ENCODE data around the gene VPS37C. TPM values are rescaled to one million over a fixed set of nuclear protein-coding genes. Genes with fewer than 3 reads are reported as not detected.

VPS37C gene
- total and polyA plus RNA-seq, 4 donors, result 14.8 to 35.8 (median 22.3) TPM

DNA sequence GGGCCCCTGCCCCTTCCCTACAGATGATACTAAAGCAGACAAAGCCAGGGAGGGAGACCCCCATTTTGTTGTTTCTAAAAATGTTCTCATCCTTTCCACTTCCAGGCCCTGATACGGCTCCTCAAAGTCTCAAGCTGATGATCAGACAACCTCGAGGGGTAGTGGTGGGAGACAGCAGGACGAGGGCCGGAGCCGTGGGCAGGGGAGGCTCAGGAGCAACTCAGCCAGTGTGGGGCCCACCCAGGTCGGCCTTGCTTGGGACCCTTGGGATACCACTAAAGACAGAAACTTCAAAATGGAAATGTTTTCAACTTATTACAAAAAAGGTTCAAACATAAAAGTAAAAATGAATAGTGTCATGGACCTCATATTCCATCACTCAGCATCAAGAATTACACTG lies 15.2 kb upstream of the VPS37C start:
- Histone ChIP-seq H3K27ac (ENCODE audit: low read depth in 1 of 2, low read length in 1 of 2) (no peak overlapping the region), H3K9me3 (ENCODE audit: control insufficient read depth in 4 of 4, insufficient read depth in 3 of 4, low read length in 3 of 4) (peaks cover 0 to 2% (median 0%) of the 10 kb centered on the region in 4 donors), H3K4me3 (no peak overlapping the region), H3K27me3 (ENCODE audit: control insufficient read depth in 3 of 3, insufficient read depth in 3 of 3, low read length in 2 of 3) (no peaks in the 10 kb centered on the region), H3K4me1 (ENCODE audit: control insufficient read depth in 5 of 5, insufficient read depth in 5 of 5, low read length in 5 of 5) (no peaks in the 10 kb centered on the region), H3K36me3 (ENCODE audit: control insufficient read depth in 4 of 4, insufficient read depth in 4 of 4, low read length in 4 of 4) (no peaks in the 10 kb centered on the region), H3K9ac (ENCODE audit: insufficient read depth in 1 of 2, low read length in 2 of 2) (no peak overlapping the region)
- no peak for TF ChIP-seq CTCF (IDR thresholded peaks at IDR 0.05; ENCODE audit: control extremely low read depth, extremely low read depth)
- DNase-seq (no peak), ATAC-seq (ENCODE audit: insufficient read depth, low FRiP score) (no peak)
- WGBS, 2 donors, result 67 to 89% methylated on average over 6 of the region's 6 CpGs

- no peak overlapping the region for H3K9ac ChIP-seq (ENCODE audit: insufficient read depth in 1 of 2, low read length in 2 of 2)
- H3K27ac ChIP-seq (ENCODE audit: low read depth in 1 of 2, low read length in 1 of 2), result no peak overlapping the region
- no peak for DNase-seq
- H3K36me3 ChIP-seq (ENCODE audit: control insufficient read depth in 4 of 4, insufficient read depth in 4 of 4, low read length in 4 of 4), result no peaks in the 10 kb centered on the region
- no peaks in the 10 kb centered on the region for H3K27me3 ChIP-seq (ENCODE audit: control insufficient read depth in 3 of 3, insufficient read depth in 3 of 3, low read length in 2 of 3)
- no peak for TF ChIP-seq CTCF (IDR thresholded peaks at IDR 0.05; ENCODE audit: control extremely low read depth, extremely low read depth)
- ATAC-seq (ENCODE audit: insufficient read depth, low FRiP score), result no peak
- WGBS, 2 donors, result 55 to 75% methylated on average over 6 of the region's 6 CpGs
- H3K9me3 ChIP-seq (ENCODE audit: control insufficient read depth in 4 of 4, insufficient read depth in 3 of 4, low read length in 3 of 4), result peaks cover 0 to 2% (median 0%) of the 10 kb centered on the region in 4 donors
- H3K4me3 ChIP-seq, result no peak overlapping the region
- H3K4me1 ChIP-seq (ENCODE audit: control insufficient read depth in 5 of 5, insufficient read depth in 5 of 5, low read length in 5 of 5), result no peaks in the 10 kb centered on the region
Observed at GRCh38 chr11:61174949-61175348, 13.7 kb upstream of the VPS37C start.

GRCh38 chr11:61174273-61174672 lies 13.0 kb upstream of the VPS37C start:
- H3K36me3 ChIP-seq (ENCODE audit: control insufficient read depth in 4 of 4, insufficient read depth in 4 of 4, low read length in 4 of 4), result no peaks in the 10 kb centered on the region
- no peaks in the 10 kb centered on the region for H3K4me1 ChIP-seq (ENCODE audit: control insufficient read depth in 5 of 5, insufficient read depth in 5 of 5, low read length in 5 of 5)
- H3K9ac ChIP-seq (ENCODE audit: insufficient read depth in 1 of 2, low read length in 2 of 2), result no peak overlapping the region
- no peaks in the 10 kb centered on the region for H3K27me3 ChIP-seq (ENCODE audit: control insufficient read depth in 3 of 3, insufficient read depth in 3 of 3, low read length in 2 of 3)
- TF ChIP-seq CTCF (IDR thresholded peaks at IDR 0.05; ENCODE audit: control extremely low read depth, extremely low read depth), result no peak
- 74 to 83% methylated on average over 6 of the region's 6 CpGs for WGBS, 2 donors
- no peak overlapping the region for H3K27ac ChIP-seq (ENCODE audit: low read depth in 1 of 2, low read length in 1 of 2)
- no peak overlapping the region for H3K4me3 ChIP-seq
- no peak for DNase-seq
- no peak for ATAC-seq (ENCODE audit: insufficient read depth, low FRiP score)
- H3K9me3 ChIP-seq (ENCODE audit: control insufficient read depth in 4 of 4, insufficient read depth in 3 of 4, low read length in 3 of 4), result peaks cover 0 to 2% (median 0%) of the 10 kb centered on the region in 4 donors

DNA sequence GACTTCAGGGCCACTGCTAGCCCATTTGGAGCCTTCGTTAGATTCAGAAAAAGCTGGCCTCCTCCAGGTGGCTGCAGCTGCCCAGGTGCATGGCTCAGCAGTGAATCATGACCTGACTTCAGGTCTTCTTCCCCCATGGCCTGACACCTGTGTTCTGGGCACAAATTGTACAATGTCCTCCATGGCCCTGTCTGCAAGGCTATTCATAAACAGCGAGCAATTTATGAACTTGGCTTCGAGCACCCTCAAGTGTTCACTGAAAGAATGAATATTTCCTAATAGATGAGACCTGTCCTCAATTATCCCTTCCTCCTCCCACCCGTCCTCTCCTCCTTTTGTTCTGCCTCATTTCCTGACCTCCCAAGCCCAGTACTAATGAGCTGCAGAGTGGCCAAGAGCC lies 12.2 kb upstream of the VPS37C start:
- DNase-seq (no peak), ATAC-seq (ENCODE audit: insufficient read depth, low FRiP score) (no peak)
- no peak overlapping the region for H3K27ac ChIP-seq (ENCODE audit: low read depth in 1 of 2, low read length in 1 of 2)
- 78 to 80% methylated on average over 4 of the region's 4 CpGs for WGBS, 2 donors
- no peak overlapping the region for H3K9ac ChIP-seq (ENCODE audit: insufficient read depth in 1 of 2, low read length in 2 of 2)
- H3K27me3 ChIP-seq (ENCODE audit: control insufficient read depth in 3 of 3, insufficient read depth in 3 of 3, low read length in 2 of 3), result no peaks in the 10 kb centered on the region
- no peak overlapping the region for H3K4me3 ChIP-seq
- no peaks in the 10 kb centered on the region for H3K4me1 ChIP-seq (ENCODE audit: control insufficient read depth in 5 of 5, insufficient read depth in 5 of 5, low read length in 5 of 5)
- peaks cover 0 to 2% (median 0%) of the 10 kb centered on the region in 4 donors for H3K9me3 ChIP-seq (ENCODE audit: control insufficient read depth in 4 of 4, insufficient read depth in 3 of 4, low read length in 3 of 4)
- H3K36me3 ChIP-seq (ENCODE audit: control insufficient read depth in 4 of 4, insufficient read depth in 4 of 4, low read length in 4 of 4), result no peaks in the 10 kb centered on the region
- TF ChIP-seq CTCF (IDR thresholded peaks at IDR 0.05; ENCODE audit: control extremely low read depth, extremely low read depth), result no peak

All from lung (tissue), 12 donors.